ENCODE data around the gene FLNC. TPM values are rescaled to one million over a fixed set of nuclear protein-coding genes. Genes with fewer than 3 reads are reported as not detected.

FLNC gene
- total and polyA plus RNA-seq, 2 donors (not counting 3 experiments of a cell fraction or from before 2014, with no cell fraction given): 19.5 to 81.9 TPM

GRCh38 chr7:128852537-128853254 is 22.5 kb downstream of the FLNC start:
- TF ChIP-seq JUN (IDR thresholded peaks at IDR 0.05; ENCODE audit: borderline replicate concordance, insufficient read depth, insufficient read length, low read depth) (no peak), CTCF (IDR thresholded peaks at IDR 0.05; ENCODE audit: extremely low read depth in 1 of 2, insufficient read depth in 1 of 2, low read depth in 1 of 2, low read length in 2 of 2) (no peak), MYC (IDR thresholded peaks at IDR 0.05; ENCODE audit: low read depth, low read length) (no peak), MAX (IDR thresholded peaks at IDR 0.05; ENCODE audit: insufficient read depth, insufficient read length) (no peak), FOS (IDR thresholded peaks at IDR 0.05; ENCODE audit: borderline replicate concordance, insufficient read depth, low read length) (no peak), POLR2A (IDR thresholded peaks at IDR 0.05; ENCODE audit: low read depth, low read length) (no peak), GATA2 (IDR thresholded peaks at IDR 0.05; ENCODE audit: insufficient read depth, insufficient read length, low read depth, low read length) (no peak), EZH2 (IDR thresholded peaks at IDR 0.05; ENCODE audit: borderline replicate concordance, low read depth, low read length, severe bottlenecking) (no peak), POLR2AphosphoS5 (IDR thresholded peaks at IDR 0.05; ENCODE audit: insufficient read depth, low read depth, low read length) (no peak)
- Histone ChIP-seq H3K27ac (ENCODE audit: insufficient read depth, low read depth, low read length) (no peak overlapping the region), H3K9me3 (replicated peaks; ENCODE audit: control insufficient read depth, insufficient read depth, low read length) (no peaks in the 10 kb centered on the region), H3K27me3 (ENCODE audit: control insufficient read depth in 2 of 2, insufficient read depth in 2 of 2, low read length in 2 of 2) (no peaks in the 10 kb centered on the region), H2AFZ (ENCODE audit: low read depth, low read length) (no peak overlapping the region), H3K4me2 (ENCODE audit: insufficient read depth, low read length) (no peak overlapping the region), H3K4me1 (ENCODE audit: control insufficient read depth, extremely low read depth, insufficient read depth, low read length) (no peaks in the 10 kb centered on the region), H3K79me2 (ENCODE audit: control insufficient read depth, insufficient read depth, low read length) (no peaks in the 10 kb centered on the region), H3K36me3 (ENCODE audit: control insufficient read depth in 2 of 2, extremely low read depth in 1 of 2, insufficient read depth in 2 of 2, low read length in 2 of 2) (peaks cover 12 to 81% of the 10 kb centered on the region in 2 experiments), H3K4me3 (replicated peaks in 1 of 3; ENCODE audit: insufficient read depth in 1 of 3, low read depth in 1 of 3, low read length in 3 of 3) (no peak overlapping the region), H4K20me1 (replicated peaks; ENCODE audit: control insufficient read depth, extremely low read depth, insufficient read depth, low read length) (no peaks in the 10 kb centered on the region), H3K9ac (replicated peaks; ENCODE audit: extremely low read depth, insufficient read depth, low read length) (no peak overlapping the region), H3K9me1 (replicated peaks; ENCODE audit: control insufficient read depth, extremely low read depth, insufficient read depth, low read length) (no peaks in the 10 kb centered on the region)
- POLR2A ChIA-PET: no interaction called here
- CTCF ChIA-PET: no interaction called here
- BruUV-seq (replicated peaks): no TSS peak
- DNase-seq (ENCODE audit: low read depth, low spot score): no peak
- dilution Hi-C loops (cut with MboI; ENCODE audit: extremely low pct_ligation_motif_present, low sequenced_read_pairs): no loop called here
- FAIRE-seq: no peak
- intact Hi-C loops (cut with micrococcal nuclease): no loop called here

All from endothelial cell of umbilical vein (primary cell).